HG03354 (cell line): Measurements from ENCODE around the gene TTBK1.

ENCODE experiments used
- ATAC-seq: cut with Tn5 transposase; IDR thresholded peaks from one replicate; pipeline ENCODE4 v1.9.1; 2021; ENCODE audit warnings: mild to moderate bottlenecking; ENCODE audit not compliant: unreplicated experiment, poor library complexity, severe bottlenecking

Gene TTBK1

DNA sequence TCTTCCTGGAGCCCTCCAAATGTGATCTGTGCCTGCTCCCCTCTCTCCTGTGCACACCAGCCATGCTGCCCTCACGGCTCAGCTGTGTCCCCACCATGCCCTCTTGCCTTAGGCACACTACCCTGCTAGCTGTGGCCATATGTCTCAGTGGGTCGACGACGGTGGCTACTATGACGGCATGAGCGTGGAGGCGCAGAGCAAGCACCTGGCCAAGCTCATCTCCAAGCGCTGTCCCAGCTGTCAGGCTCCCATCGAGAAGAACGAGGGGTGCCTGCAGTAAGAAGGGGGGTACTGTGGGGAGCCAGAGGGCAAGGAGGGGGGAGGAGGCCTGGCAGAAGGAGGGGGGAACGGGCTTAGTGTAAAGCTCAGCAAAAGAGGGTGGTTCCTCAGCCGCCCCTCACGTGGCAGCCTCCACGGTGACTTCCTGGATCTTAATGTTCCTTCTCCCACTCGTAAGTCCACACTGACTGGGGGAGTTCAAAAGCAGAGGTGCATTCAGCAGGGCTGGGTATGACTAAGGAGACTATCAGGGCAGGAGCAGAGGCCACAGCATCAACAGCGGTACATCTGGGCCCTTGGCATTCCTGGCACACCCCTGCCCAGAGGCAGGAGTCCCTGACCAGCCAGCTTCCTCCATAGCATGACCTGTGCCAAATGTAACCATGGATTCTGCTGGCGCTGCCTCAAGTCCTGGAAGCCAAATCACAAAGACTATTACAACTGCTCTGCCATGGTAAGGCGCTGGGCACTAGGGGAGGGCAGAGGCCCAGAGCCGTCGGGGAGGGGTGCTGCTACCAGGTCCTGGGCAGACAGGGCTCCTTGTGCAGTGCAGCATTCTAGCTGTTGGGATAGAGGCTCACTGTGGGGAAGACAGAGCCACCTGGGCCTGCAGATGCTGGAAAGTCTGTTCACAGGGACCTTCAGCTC is 22.0 kb upstream of the TTBK1 start:
- no peak for ATAC-seq

DNA sequence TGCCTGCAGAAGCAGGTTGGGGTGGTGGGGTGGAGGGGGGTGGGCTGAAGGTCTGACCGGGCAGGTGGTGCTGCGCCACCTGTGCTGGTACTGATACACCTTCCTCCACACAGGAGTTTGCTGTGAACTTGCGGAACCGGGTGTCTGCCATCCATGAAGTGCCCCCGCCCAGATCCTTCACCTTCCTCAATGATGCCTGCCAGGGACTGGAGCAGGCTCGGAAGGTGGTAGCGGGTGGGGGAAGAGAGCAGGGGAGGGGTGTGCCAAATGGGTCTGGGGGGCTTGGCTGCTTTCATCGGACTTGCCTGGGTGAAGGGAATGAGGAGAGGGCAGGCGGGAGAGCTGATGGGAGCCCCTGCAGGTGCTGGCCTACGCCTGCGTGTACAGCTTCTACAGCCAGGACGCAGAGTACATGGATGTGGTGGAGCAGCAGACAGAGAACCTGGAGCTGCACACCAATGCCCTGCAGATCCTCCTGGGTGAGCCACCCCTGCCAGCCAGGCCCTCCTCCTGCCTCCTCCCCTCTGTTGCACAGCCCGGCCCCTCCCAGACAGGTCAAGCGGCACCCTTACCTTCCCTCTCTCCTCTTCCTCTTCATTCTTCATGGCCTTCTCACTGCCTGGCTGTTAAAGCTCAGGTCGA is 20.7 kb upstream of the TTBK1 start:
- ATAC-seq, result no peak

DNA sequence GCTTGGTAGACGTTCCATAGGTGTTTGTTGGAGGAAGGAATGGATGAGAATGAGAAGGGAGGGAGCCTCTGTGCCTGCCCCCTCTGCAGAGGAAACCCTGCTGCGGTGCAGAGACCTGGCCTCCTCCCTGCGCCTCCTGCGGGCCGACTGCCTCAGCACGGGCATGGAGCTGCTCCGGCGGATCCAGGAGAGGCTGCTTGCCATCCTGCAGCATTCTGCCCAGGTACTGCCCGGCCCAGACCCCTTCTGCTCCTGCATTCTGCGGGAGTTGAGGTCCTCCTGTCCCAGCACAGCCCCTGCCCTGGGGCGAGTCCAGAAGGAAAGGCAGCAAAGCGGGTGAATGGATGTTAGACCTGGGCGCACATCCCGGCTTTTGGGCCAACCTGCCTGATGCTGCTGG is 20.1 kb upstream of the TTBK1 start:
- ATAC-seq, result no peak

DNA sequence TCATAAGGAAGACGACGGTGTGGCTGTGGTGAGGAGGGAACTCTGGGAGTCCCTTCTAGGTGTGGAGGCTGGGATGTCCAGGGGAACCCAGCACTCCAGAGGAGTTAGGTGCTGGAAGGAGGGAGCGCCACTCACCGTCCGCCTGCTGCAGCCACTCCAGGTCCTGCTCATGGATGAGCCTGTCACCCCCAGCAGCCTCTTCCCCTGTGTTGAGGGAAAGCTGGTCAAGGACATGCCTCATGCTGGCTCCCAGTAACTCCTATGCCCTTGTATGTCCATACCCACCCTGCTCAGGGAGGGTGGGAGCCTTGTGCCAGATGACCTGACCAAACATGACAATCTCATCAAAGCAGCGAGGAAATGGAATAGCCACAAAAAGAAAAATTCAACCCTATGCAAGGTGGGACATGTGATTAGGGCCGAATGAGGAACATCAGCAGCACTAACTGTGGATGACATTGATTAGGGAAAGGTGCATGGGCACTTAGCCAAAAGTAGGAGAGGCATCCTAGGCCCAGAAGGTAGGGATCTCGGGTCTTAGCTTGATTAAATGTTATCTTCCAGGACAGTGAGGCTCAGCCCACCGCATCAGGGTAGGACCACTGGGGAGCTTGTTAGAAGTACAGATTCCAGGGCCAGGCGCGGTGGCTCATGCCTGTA is 17.0 kb upstream of the TTBK1 start:
- no peak for ATAC-seq

DNA sequence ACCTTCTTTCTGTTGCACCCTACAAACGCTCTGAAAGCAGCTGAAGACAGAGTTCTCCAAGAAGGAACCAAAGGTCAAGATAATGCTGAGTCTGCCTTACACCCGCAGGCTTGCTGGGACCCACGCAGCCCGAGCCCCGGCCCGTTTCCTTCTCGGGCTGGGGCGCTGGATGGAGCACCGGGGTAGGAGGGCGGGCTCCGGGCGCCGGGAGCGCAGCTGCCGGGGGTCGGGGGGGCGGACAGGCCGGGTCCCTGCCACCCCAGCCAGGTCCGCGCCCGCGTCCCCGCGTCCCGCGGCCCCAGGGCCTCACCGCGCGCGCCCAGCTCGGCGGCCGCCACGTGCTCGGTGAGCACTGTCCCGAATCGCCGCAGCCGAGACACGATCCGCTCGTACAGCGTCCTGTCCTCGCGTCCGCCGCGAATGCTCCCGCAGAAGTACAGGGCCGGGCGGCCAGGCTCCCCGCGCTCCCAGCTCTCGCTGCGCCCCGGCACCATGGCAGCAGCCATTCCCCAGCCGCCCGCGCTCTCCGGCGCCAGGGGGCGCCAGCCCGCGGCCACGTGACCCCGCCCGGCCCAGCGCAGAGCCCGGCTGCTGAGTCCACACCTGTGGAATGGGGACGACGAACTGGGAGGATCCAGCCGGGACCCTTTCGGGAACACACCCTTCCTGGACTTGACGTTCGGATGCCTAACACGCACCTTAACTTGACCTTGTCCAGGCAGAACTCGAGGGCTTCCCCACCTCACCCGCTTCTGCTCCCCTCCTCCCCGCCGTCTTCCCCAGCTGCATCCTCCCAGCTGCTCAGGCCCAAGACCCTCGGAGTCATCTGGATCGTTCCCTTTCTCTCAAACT is 14.1 kb upstream of the TTBK1 start, which contains the start of gene DNPH1:
DNPH1 (minus strand) TSS at position 531 of the 852 bp plus-strand sequence; CDS start at position 506, 25 bp downstream.
- peak; percentile 73 for ATAC-seq

DNA sequence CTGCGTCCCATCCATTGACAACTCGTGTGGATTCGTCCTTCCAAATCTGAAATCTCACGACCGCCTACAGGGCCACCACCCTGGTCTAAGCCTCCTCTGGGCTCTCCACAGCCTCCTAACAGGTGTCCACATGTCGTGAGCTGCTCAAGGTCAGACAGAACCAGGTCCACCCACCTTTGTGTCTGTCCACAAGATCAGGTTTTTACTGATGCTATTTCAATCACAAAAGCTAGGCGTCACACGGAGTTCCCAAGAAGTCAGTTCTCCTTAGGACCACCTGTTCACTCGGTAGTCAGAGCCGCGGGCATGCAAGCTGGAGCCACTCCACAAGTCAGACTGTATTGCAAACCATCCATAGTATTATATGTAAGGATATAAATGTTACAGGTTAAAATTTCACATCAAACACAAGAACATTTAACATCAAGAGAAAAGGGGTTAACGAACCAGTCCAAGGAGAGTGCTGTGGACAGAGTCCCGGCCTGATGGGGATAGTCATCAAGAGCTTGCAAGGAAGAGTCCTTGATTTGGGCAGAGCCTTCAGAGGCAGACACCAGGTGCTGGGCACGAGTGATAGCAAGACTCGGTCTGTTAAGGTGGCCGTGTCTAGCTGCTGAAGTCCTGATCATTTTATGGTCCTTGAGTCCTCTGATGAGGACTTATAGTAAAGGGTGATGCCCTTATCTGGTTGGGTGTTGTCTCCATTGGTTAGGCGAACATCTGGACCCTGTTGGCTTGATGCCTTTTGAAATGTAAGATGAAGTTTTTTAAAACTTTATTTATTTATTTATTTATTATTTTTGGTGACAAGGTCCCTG is 13.3 kb upstream of the TTBK1 start:
- no peak for ATAC-seq

DNA sequence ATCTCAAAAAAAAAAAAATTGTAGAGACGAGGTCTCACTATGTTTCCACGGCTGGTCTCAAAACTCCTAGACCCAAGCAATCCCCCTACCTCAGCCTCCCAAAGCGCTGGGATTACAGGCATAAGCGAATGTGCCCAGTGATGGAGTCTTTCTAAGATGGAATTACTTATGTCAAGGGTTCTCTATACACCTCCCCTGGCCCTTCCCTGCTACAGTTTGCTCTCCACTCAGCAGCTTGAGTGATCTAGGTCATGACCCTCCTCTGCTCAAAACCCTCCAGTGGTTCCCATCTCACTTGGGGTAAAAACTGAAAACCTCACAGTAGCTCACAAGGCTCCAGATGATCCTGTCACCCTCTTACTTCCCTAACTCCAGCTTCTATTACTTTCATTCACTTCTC is 12.2 kb upstream of the TTBK1 start:
- no peak for ATAC-seq

DNA sequence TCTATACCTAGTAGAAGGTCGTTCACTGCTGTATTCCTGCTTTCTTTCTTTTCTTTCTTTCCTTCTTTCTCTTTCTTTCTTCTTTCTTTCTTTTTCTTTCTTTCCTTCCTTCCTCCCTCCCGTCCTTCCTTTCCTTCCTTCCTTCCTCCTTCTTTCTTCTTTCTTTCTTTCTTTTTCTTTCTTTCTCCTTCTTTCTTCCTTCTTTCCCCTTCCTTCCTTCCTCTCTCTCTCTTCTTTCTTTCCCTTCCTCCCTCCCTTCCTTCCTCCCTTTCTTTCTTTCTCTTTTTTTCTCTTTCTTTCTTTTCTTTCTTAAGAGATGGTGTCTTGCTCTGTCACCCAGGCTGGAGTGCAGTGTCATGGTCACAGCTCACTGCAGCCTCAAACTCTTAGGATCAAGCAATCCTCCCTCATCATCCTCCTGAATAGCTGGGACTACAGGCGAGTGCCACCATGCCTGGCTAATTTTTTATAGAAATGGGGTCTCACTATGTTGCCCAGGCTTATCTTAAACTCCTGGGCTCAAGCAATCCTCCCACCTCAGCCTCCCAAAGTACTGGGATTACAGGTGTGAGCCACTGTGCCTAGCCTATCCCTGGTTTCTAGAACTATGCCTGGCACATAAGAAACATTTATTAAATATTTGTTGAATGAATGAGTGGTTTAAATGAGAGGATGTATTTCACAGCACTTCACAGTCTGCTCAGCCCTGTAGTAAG is 11.4 kb upstream of the TTBK1 start:
- no peak for ATAC-seq

DNA sequence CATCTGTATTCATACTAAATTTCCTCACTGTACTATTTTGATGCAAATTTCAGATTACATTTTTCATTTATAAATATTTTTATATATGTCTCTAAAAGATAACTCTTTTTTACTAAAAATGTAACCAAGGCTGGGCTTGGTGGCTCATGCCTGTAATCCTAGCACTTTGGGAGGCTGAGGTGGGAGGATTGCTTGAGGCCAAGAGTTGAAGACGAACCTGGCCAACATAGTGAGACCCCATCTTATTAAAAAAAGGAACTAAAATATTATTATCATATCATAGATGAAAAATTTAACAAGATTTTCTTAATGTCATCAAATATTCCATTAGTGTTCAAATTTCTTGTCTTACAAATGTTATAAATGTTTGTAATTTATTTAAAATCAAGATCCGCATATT is 7.4 kb upstream of the TTBK1 start:
- ATAC-seq, result no peak

DNA sequence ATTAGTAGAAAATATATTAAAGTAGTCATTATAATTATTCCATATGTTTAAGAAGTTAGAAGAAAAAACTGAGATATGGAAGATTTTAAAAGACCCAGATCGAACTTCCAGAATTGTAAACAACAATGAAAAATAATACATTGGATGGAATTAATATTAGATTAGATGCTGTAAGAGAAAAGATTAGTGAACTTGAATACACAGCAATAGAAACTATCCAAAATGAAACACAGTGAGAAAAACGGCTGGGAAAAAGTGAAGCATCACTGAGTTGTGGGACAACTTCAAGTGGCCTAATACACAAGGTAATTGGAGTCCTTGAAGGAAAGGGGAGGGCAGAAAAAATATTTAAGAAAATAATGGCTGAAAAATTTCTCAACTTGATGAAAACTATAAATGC is 4.2 kb upstream of the TTBK1 start:
- ATAC-seq, result no peak

DNA sequence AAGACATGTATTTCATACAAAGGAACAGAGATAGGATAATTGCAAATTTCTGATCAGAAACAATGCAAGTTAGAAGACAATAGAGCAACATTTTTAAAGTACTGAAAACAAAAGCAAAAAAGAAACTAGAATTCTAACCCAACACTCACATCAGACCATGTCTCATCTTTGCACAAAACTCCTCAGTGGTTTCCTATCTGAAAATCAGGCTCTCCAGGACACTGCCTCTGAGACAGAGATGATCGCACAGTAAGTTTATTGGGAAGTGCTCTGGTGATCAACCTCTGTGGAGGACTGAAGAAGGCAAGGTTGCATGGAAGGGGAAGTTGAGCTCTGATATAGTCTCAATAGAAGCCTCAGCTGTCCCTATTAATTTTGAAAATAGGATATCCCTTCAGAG is 2.3 kb upstream of the TTBK1 start:
- ATAC-seq, result no peak

DNA sequence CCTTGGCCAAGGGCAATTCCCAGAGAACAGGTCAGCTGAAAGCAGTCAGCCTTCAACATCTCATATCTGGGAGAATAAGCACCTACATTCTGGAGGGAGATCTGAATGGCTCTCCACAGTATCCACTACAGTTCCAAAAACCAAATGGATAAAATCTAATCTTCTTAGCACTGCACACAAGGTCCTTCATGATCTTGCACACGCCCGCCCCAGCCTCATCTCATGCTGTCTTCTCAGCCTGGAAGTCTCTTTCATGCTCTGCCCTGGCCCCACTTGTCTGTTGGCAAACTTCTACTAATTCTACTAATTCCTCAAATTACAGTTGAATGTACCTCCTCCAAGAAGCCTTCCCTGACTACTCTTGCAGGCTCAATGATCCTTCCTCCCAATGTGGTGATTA is 1.8 kb upstream of the TTBK1 start:
- no peak for ATAC-seq

DNA sequence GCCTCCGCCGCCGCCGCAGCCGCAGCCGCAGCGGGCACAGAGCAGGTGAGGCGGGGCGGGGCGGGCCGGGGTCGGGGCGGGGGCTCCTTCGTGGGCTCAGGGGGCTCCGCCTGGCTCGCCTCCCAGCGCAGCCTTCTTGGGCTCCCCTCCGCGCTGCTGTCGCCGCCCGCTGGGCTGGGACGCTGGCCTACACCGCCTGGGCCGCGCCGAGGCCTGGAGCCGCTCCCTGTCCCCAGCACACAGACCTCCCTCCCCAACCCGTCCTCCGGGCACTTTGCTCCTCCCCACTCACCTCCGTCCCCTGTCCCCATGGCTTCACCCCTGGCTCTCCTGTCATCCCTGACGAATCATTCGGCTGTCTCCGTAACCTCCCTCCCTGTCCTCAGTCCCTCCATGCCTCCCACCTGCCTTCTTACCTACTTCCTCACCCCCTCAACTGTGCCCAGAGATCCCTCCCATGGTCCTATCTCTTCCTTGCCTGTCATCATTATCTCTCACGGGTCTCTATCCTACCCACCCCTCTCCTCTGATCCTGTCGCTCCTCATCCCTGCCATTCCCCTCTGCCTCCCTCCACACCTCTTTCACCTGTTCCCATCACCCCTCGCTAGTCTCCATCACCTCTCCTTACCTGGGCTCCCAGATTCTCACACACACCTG is 512 bp downstream of the TTBK1 start:
- no peak for ATAC-seq

DNA sequence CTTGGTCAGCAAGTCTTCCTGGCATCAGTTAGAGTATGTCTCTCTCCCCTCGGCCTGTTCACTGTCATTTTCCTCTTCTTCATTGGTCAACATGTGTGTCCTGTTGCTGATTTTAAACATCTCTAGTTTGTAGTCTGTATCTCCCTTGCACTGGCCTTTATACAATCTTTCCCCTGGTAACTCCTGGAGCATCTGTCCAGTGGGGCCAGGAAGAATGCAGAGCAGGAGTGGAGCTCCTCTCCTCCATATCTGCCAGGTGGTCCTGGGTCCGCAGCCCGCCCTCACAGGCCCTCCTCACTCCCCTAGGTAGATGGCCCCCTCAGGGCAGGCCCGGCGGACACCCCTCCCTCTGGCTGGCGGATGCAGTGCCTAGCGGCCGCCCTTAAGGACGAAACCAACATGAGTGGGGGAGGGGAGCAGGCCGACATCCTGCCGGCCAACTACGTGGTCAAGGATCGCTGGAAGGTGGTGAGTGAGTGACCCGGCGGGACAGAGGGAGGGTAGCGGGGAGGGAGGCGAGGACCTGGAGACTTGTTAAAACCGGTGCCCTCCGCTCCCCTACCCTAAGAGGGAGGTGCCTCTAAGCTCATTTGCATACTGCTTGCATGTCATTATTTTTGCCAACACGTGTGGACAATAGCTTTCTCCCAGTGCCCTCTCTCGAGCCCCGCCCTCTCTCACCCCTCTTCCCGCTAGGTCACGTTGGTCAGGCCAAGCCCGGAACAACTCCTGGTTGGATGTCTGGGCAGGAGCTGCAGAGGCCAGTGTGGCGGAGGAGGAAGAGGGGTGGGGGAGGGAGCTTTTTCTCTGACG is 3.2 kb downstream of the TTBK1 start:
- ATAC-seq, result peak; percentile 46

DNA sequence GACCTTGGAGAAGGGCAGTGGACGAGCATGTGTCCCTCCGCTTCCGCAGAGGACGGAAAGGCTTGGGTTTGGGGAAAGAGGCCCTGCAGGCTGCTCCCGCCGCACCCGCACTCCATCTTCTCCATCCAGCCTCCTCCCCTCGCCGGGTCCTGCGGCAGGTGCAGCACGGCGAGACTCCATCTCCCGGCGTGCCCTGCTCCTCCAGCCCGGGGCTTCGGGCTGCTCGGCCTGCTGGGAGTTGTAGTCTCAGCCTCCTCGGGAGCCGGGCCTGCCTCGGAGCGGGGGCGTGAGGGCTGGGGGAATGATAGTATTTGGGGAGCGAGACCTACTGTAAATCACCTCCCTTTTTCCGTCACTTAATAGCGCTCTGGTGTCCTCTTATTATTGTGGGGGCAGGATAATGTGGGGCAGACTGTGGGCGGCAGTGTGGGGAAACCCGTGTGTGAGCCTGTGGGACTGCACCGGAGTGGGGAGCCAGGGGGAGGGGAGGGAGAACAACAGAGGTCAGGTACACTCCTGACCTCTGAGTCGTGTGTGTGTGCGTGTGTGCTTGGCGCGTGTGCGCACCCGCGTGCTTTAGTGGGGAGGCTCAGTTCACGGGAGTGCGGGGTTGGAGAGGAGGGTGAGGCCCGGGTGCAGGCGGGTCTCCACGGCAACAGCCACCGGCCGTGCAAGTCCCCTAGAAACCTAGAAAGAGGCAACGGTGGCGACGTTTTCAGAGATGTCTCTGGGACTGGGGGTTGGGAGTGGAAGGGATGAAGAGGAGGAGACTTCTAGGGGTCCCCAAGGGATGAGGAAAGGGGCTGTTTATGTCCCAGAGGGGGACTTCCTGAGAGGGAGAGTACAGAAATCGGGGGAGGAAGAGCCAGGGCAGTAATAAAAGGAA is 4.1 kb downstream of the TTBK1 start:
- peak; percentile 92 for ATAC-seq

DNA sequence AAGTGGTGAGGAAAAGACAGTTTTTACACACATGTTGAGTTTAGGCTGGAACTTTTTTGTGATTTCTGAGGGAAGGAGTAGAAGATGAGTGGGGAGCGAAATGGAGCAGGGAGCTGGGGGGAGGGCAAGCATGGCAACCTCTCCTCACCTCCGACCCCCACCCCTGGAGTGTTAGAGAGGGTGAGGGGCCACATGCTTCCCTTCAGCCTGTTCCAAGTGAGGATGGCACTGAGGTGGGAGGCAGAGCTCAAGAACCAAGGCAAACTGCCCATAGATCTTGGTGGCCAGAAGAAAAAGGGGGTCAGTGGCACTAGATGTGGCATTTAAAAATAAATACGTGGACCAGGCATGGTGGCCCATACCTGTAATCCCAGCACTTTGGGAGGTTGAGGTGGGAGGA is 4.8 kb downstream of the TTBK1 start:
- ATAC-seq, result no peak
